Liver (tissue), 9 donors: Measurements from ENCODE around the gene UROC1. TPM values are rescaled to one million over a fixed set of nuclear protein-coding genes. Genes with fewer than 3 reads are reported as not detected.

Source experiments
- DNase-seq: peaks from one replicate; pipeline ENCODE4 v3.0.0-alpha.2; 2017; ENCODE audit warnings: low spot score
- H3K27ac ChIP-seq, 2 donors: one replicate each; pipeline ENCODE4 v1.7.0; 2013; ENCODE audit warnings: inconsistent platforms in 2 of 2, low read length in 2 of 2, control low read depth in 1 of 2, low read depth in 1 of 2, mild to moderate bottlenecking in 1 of 2
- H3K27me3 ChIP-seq, 4 donors: one replicate each; pipeline versions ENCODE4 v1.6.1 to v1.7.0; 2013; ENCODE audit warnings: low read length in 3 of 4, inconsistent platforms in 1 of 4, mild to moderate bottlenecking in 1 of 4, moderate library complexity in 1 of 4; ENCODE audit not compliant: control insufficient read depth in 4 of 4, insufficient read depth in 4 of 4
- H3K36me3 ChIP-seq, 4 donors: one replicate each; pipeline versions ENCODE4 v1.6.1 to v1.7.0; 2013; ENCODE audit warnings: low read length in 3 of 4, mild to moderate bottlenecking in 3 of 4, low read depth in 1 of 4, moderate library complexity in 1 of 4; ENCODE audit not compliant: control insufficient read depth in 4 of 4, insufficient read depth in 3 of 4
- H3K4me1 ChIP-seq, 4 donors: one replicate each; pipeline versions ENCODE4 v1.6.1 to v1.7.0; 2013; ENCODE audit warnings: low read length in 3 of 4, mild to moderate bottlenecking in 3 of 4, moderate library complexity in 1 of 4; ENCODE audit not compliant: control insufficient read depth in 4 of 4, insufficient read depth in 4 of 4
- H3K4me3 ChIP-seq, 3 donors: one replicate each; pipeline versions ENCODE4 v1.6.1 to v1.7.0; 2013; ENCODE audit warnings: low read length in 3 of 3, control low read depth in 1 of 3, low read depth in 1 of 3, mild to moderate bottlenecking in 1 of 3
- H3K9ac ChIP-seq, 2 donors: one replicate each; pipeline ENCODE4 v1.7.0; 2013; ENCODE audit warnings: low read length in 2 of 2, mild to moderate bottlenecking in 2 of 2, moderate library complexity in 2 of 2, control low read depth in 1 of 2, low read depth in 1 of 2
- H3K9me3 ChIP-seq, 4 donors: one replicate each; pipeline versions ENCODE4 v1.6.1 to v1.7.0; 2013; ENCODE audit warnings: low read length in 3 of 4; ENCODE audit not compliant: control insufficient read depth in 4 of 4
- ATF3 ChIP-seq: IDR thresholded peaks from 2 replicates; pipeline ENCODE4 v1.6.1; 2016; ENCODE audit warnings: antibody characterized with exemption
- CTCF ChIP-seq: fragments of 150-350 bp; IDR thresholded peaks from 2 replicates; pipeline ENCODE4 v1.5.1; 2017; ENCODE audit warnings: improper control_type of control experiment, low read depth, low read length; ENCODE audit not compliant: missing input control
- EGR1 ChIP-seq, 2 donors: IDR thresholded peaks; 2 replicates each; pipeline ENCODE4 v1.6.1; 2016 to 2018; ENCODE audit warnings: antibody characterized with exemption in 2 of 2, low read depth in 2 of 2
- FOXA1 ChIP-seq: IDR thresholded peaks from 2 replicates; pipeline ENCODE4 v1.6.1; 2016; ENCODE audit warnings: antibody characterized with exemption
- FOXA2 ChIP-seq: IDR thresholded peaks from 2 replicates; pipeline ENCODE4 v1.6.1; 2016; ENCODE audit warnings: antibody characterized with exemption
- GABPA ChIP-seq, 2 donors: IDR thresholded peaks in 1 of 2; conservative IDR thresholded peaks in 1 of 2; 2 replicates each; pipeline ENCODE4 v1.6.1; 2016; ENCODE audit warnings: antibody characterized with exemption in 2 of 2, mild to moderate bottlenecking in 1 of 2, moderate library complexity in 1 of 2
- HNF4A ChIP-seq, 2 donors: conservative IDR thresholded peaks; 2 replicates each; pipeline ENCODE4 v1.6.1; 2016; ENCODE audit warnings: antibody characterized with exemption in 2 of 2, mild to moderate bottlenecking in 2 of 2
- HNF4G ChIP-seq: IDR thresholded peaks from 2 replicates; pipeline ENCODE4 v1.6.1; 2016; ENCODE audit warnings: antibody characterized with exemption
- JUND ChIP-seq, 2 donors: IDR thresholded peaks; 2 replicates each; pipeline ENCODE4 v1.6.1; 2016; ENCODE audit warnings: antibody characterized with exemption in 2 of 2
- MAX ChIP-seq: IDR thresholded peaks from 2 replicates; pipeline ENCODE4 v1.6.1; 2016; ENCODE audit warnings: antibody characterized with exemption
- NR2F2 ChIP-seq: IDR thresholded peaks from 2 replicates; pipeline ENCODE4 v1.6.1; 2016; ENCODE audit warnings: antibody characterized with exemption
- RAD21 ChIP-seq, 2 donors: IDR thresholded peaks; 2 replicates each; pipeline ENCODE4 v1.6.1; 2016; ENCODE audit warnings: antibody characterized with exemption in 2 of 2, mild to moderate bottlenecking in 2 of 2
- REST ChIP-seq: IDR thresholded peaks from 2 replicates; pipeline ENCODE4 v1.6.1; 2016; ENCODE audit warnings: antibody characterized with exemption, mild to moderate bottlenecking
- RXRA ChIP-seq, 2 donors: IDR thresholded peaks; 2 replicates each; pipeline ENCODE4 v1.6.1; 2017 to 2018; ENCODE audit warnings: antibody characterized with exemption in 2 of 2, mild to moderate bottlenecking in 1 of 2
- SP1 ChIP-seq: IDR thresholded peaks from 2 replicates; pipeline ENCODE4 v1.6.1; 2018; ENCODE audit warnings: antibody characterized with exemption, mild to moderate bottlenecking
- TAF1 ChIP-seq: conservative IDR thresholded peaks from 2 replicates; pipeline ENCODE4 v1.6.1; 2016; ENCODE audit warnings: antibody characterized with exemption, mild to moderate bottlenecking
- YY1 ChIP-seq: IDR thresholded peaks from 2 replicates; pipeline ENCODE4 v1.6.1; 2016; ENCODE audit warnings: antibody characterized with exemption, mild to moderate bottlenecking
- ZBTB33 ChIP-seq: IDR thresholded peaks from 2 replicates; pipeline ENCODE4 v1.6.1; 2016; ENCODE audit warnings: antibody characterized with exemption
- WGBS: extraction: QIAGEN DNeasy Blood & Tissue Kit; methylation state at CpG from one replicate; pipeline ENCODE4 v1.1.7; 2013; 5-methylcytosine and 5-hydroxymethylcytosine counted together
- polyA plus RNA-seq, 2 donors: library from polyadenylated mRNA; stranded (reverse) in 1 of 2; unstranded in 1 of 2; fragments of 200-250 nt in 1 of 2; fragments of >200 nt in 1 of 2; fragmentation: Nextera tagmentation in 1 of 2; extraction: Ambion mirVana in 1 of 2; gene quantifications; one replicate each; pipeline versions ENCODE4 v1.2.1 to v1.2.3, GENCODE V29; 2013 to 2015
- total RNA-seq, 2 donors: library from RNA; depleted of rRNA; stranded (reverse); fragments of >200 nt; gene quantifications; one replicate each; pipeline ENCODE4 v1.2.3, GENCODE V29; 2014
- donor health status: healthy.
- donor health status: healthy.
- donor health status: healthy.
- donor health status: healthy.
- donor health status: healthy.

UROC1 gene
- total and polyA plus RNA-seq, 4 donors: 5.9 to 28.4 (median 18.2) TPM

GRCh38 chr3:126451511-126451910 is 66.1 kb downstream of the UROC1 start:
- no peaks in the 10 kb centered on the region for H3K27me3 ChIP-seq
- no peak overlapping the region for H3K27ac ChIP-seq
- H3K4me1 ChIP-seq: peaks cover 9 to 48% (median 40%) of the 10 kb centered on the region in 4 donors
- no peak overlapping the region for H3K4me3 ChIP-seq
- H3K9me3 ChIP-seq: no peaks in the 10 kb centered on the region
- DNase-seq: no peak
- TF ChIP-seq TAF1: no peak
- peaks cover 6 to 20% (median 11%) of the 10 kb centered on the region in 4 donors for H3K36me3 ChIP-seq
- no peak overlapping the region for H3K9ac ChIP-seq
- 94% methylated on average over 12 of the region's 12 CpGs for WGBS

GRCh38 chr3:126450744-126451143 is 66.8 kb downstream of the UROC1 start:
- peaks cover 4 to 14% (median 11%) of the 10 kb centered on the region in 4 donors for H3K36me3 ChIP-seq

More at GRCh38 chr3:126450744-126451143, 66.8 kb downstream of the UROC1 start:
- Histone ChIP-seq H3K9me3 (no peaks in the 10 kb centered on the region), H3K4me3 (no peak overlapping the region), H3K9ac (no peak overlapping the region), H3K27ac (no peak overlapping the region), H3K4me1 (peaks cover 14 to 51% (median 46%) of the 10 kb centered on the region in 4 donors), H3K27me3 (no peaks in the 10 kb centered on the region)
- WGBS: over 99% methylated on average over 3 of the region's 3 CpGs
- DNase-seq: peak; percentile 27
- no peak for TF ChIP-seq FOXA1
- TF ChIP-seq HNF4A (conservative IDR thresholded peaks at IDR 0.05): no peak
- no peak for TF ChIP-seq CTCF
- TF ChIP-seq YY1: no peak
- no peak for TF ChIP-seq SP1
- TF ChIP-seq NR2F2: no peak
- no peak for TF ChIP-seq RXRA (IDR thresholded peaks at IDR 0.05)
- TF ChIP-seq REST: no peak
- no peak for TF ChIP-seq MAX
- TF ChIP-seq HNF4G: no peak
- TF ChIP-seq JUND (IDR thresholded peaks at IDR 0.05): no peak
- no peak for TF ChIP-seq FOXA2
- no peak for TF ChIP-seq RAD21 (IDR thresholded peaks at IDR 0.05)
- TF ChIP-seq ZBTB33: no peak
- TF ChIP-seq TAF1: no peak
- no peak for TF ChIP-seq GABPA (IDR thresholded peaks at IDR 0.05 in 1 of 2, conservative IDR thresholded peaks at IDR 0.05 in 1 of 2)
- no peak for TF ChIP-seq ATF3
- no peak for TF ChIP-seq EGR1 (IDR thresholded peaks at IDR 0.05; ENCODE audit: low read depth in 2 of 2)
